IMR-90 (cell line): ENCODE measurements around the gene RNASE4. TPM values are rescaled to one million over a fixed set of nuclear protein-coding genes. Genes with fewer than 3 reads are reported as not detected.

Experiments used
- ATAC-seq: fragments of 200-7000 bp; cut with Tn5 transposase; 2 replicates; pipeline ENCODE4 v1.9.1; 2020; ENCODE audit warnings: low read depth, mild to moderate bottlenecking, moderate library complexity
- BruUV-seq: library from RNA; stranded (reverse); fragments of 400-500 nt; replicated peaks from 2 replicates; lab custom pipeline; 2021; lab: Mats Ljungman, UMichigan
- CTCF ChIA-PET: fragments of 300-600 bp; formaldehyde crosslinking; extraction: SDS; loops from one replicate; lab custom pipeline; 2021; ENCODE audit warnings: antibody characterized with exemption; lab: Yijun Ruan, JAX
- POLR2A ChIA-PET: fragments of 300-600 bp; sonication (Branson Sonifier 250); formaldehyde crosslinking; loops from one replicate; lab custom pipeline; 2022; ENCODE audit warnings: antibody characterized with exemption; ENCODE audit not compliant: unreplicated experiment; lab: Charles Lee
- DNase-seq: peaks from one replicate; pipeline ENCODE4 v3.0.0; 2013
- H2AFZ ChIP-seq: replicated peaks from 2 replicates; pipeline ENCODE3; 2013; ENCODE audit warnings: low read length, mild to moderate bottlenecking; ENCODE audit not compliant: poor library complexity
- H2AK5ac ChIP-seq: 2 replicates; pipeline ENCODE4 v1.6.1; 2013; ENCODE audit warnings: low read depth, low read length, inconsistent platforms
- H2AK9ac ChIP-seq: replicated peaks from 2 replicates; pipeline ENCODE3; 2013; ENCODE audit warnings: mild to moderate bottlenecking, low read depth, low read length, moderate library complexity; ENCODE audit not compliant: poor library complexity
- H2BK120ac ChIP-seq: 2 replicates; pipeline ENCODE4 v1.6.1; 2013; ENCODE audit warnings: low read depth, low read length, inconsistent platforms
- H2BK15ac ChIP-seq: 3 replicates; pipeline ENCODE4 v1.6.1; 2013; ENCODE audit warnings: low read depth, low read length, inconsistent platforms
- H2BK20ac ChIP-seq: 2 replicates; pipeline ENCODE4 v1.6.1; 2013; ENCODE audit warnings: low read depth, mild to moderate bottlenecking, inconsistent platforms, low read length, moderate library complexity
- H2BK5ac ChIP-seq: 2 replicates; pipeline ENCODE4 v1.6.1; 2013; ENCODE audit warnings: mild to moderate bottlenecking, low read depth, low read length, inconsistent platforms; ENCODE audit not compliant: poor library complexity, severe bottlenecking
- H3K14ac ChIP-seq: replicated peaks from 2 replicates; pipeline ENCODE4 v1.6.1; 2013; ENCODE audit warnings: low read depth, low read length, inconsistent platforms
- H3K18ac ChIP-seq: 2 replicates; pipeline ENCODE4 v1.6.1; 2013; ENCODE audit warnings: low read depth, low read length, control low read depth
- H3K23ac ChIP-seq: 2 replicates; pipeline ENCODE4 v1.6.1; 2013; ENCODE audit warnings: low read depth, low read length, inconsistent platforms
- H3K27ac ChIP-seq: 2 replicates; pipeline ENCODE4 v1.5.1; 2013; ENCODE audit warnings: mild to moderate bottlenecking, control low read depth, low read length; ENCODE audit not compliant: insufficient read depth
- H3K27me3 ChIP-seq: 2 replicates; pipeline ENCODE4 v1.6.1; 2013; ENCODE audit warnings: low read length; ENCODE audit not compliant: control insufficient read depth, insufficient read depth
- H3K36me3 ChIP-seq: 2 replicates; pipeline ENCODE4 v1.6.1; 2013; ENCODE audit warnings: low read length, mixed read lengths; ENCODE audit not compliant: control insufficient read depth, insufficient read depth
- H3K4ac ChIP-seq: 2 replicates; pipeline ENCODE4 v1.6.1; 2013; ENCODE audit warnings: low read depth, low read length, inconsistent platforms
- H3K4me1 ChIP-seq: 2 replicates; pipeline ENCODE4 v1.6.1; 2013; ENCODE audit warnings: low read length, mixed read lengths; ENCODE audit not compliant: control insufficient read depth, insufficient read depth
- H3K4me2 ChIP-seq: 2 replicates; pipeline ENCODE4 v1.6.1; 2013; ENCODE audit warnings: low read depth, mild to moderate bottlenecking, control low read depth, low read length, moderate library complexity
- H3K4me3 ChIP-seq: 2 replicates; pipeline ENCODE4 v1.5.1; 2013; ENCODE audit warnings: low read depth, mild to moderate bottlenecking, control low read depth, low read length, moderate library complexity; ENCODE audit not compliant: insufficient read depth
- H3K56ac ChIP-seq: 2 replicates; pipeline ENCODE4 v1.6.1; 2013; ENCODE audit warnings: low read length, inconsistent platforms; ENCODE audit not compliant: insufficient read depth; ENCODE audit errors: extremely low read depth
- H3K79me1 ChIP-seq, 2 experiments: 2 replicates each; pipeline ENCODE4 v1.6.1; 2013; ENCODE audit warnings: low read length in 2 of 2, inconsistent platforms in 1 of 2, low read depth in 1 of 2
- H3K9ac ChIP-seq: 2 replicates; pipeline ENCODE4 v1.6.1; 2013; ENCODE audit warnings: low read depth, low read length, control low read depth
- H3K9me1 ChIP-seq: 2 replicates; pipeline ENCODE4 v1.6.1; 2013; ENCODE audit warnings: low read length, inconsistent platforms; ENCODE audit not compliant: insufficient read depth
- H3K9me3 ChIP-seq: 2 replicates; pipeline ENCODE4 v1.6.1; 2013; ENCODE audit warnings: low read length; ENCODE audit not compliant: control insufficient read depth, insufficient read depth
- H4K20me1 ChIP-seq: 2 replicates; pipeline ENCODE4 v1.6.1; 2013; ENCODE audit warnings: low read length, inconsistent platforms; ENCODE audit not compliant: insufficient read depth
- H4K5ac ChIP-seq: 2 replicates; pipeline ENCODE4 v1.6.1; 2013; ENCODE audit warnings: mild to moderate bottlenecking, low read depth, low read length, control low read depth
- H4K8ac ChIP-seq, 2 experiments: 2 replicates each; pipeline ENCODE4 v1.6.1; 2013; ENCODE audit warnings: low read depth in 2 of 2, low read length in 2 of 2, control low read depth in 1 of 2, inconsistent platforms in 1 of 2
- H4K91ac ChIP-seq: 2 replicates; pipeline ENCODE4 v1.6.1; 2013; ENCODE audit warnings: low read depth, low read length, inconsistent platforms; ENCODE audit not compliant: insufficient read depth
- BHLHE40 ChIP-seq: fragments of 150-350 bp; IDR thresholded peaks from 2 replicates; pipeline ENCODE4 v1.6.1; 2016; ENCODE audit warnings: mild to moderate bottlenecking, low read depth, low read length
- ELK1 ChIP-seq: fragments of 150-350 bp; IDR thresholded peaks from 2 replicates; pipeline ENCODE4 v1.6.1; 2016; ENCODE audit warnings: low read depth, mild to moderate bottlenecking, low read length, moderate library complexity, borderline replicate concordance
- MAFK ChIP-seq: IDR thresholded peaks from 2 replicates; pipeline ENCODE4 v1.6.1; 2012; ENCODE audit warnings: low read depth, low read length, improper control_type of control experiment
- NFE2L2 ChIP-seq: fragments of 150-350 bp; IDR thresholded peaks from 2 replicates; pipeline ENCODE4 v1.6.1; 2016; ENCODE audit warnings: low read depth, mild to moderate bottlenecking, low read length
- POLR2A ChIP-seq: IDR thresholded peaks from 2 replicates; pipeline ENCODE4 v1.6.1; 2012; ENCODE audit warnings: mild to moderate bottlenecking, low read depth, low read length
- RAD21 ChIP-seq: IDR thresholded peaks from 2 replicates; pipeline ENCODE4 v1.6.1; 2012; ENCODE audit warnings: low read length, improper control_type of control experiment
- RFX5 ChIP-seq: IDR thresholded peaks from 2 replicates; pipeline ENCODE4 v1.8.0; 2012; ENCODE audit warnings: low read depth, mild to moderate bottlenecking, low read length, moderate library complexity
- SMC3 ChIP-seq: fragments of 150-350 bp; IDR thresholded peaks from 2 replicates; pipeline ENCODE4 v1.6.1; 2016; ENCODE audit warnings: low read depth, mild to moderate bottlenecking, antibody characterized with exemption, low read length, moderate library complexity
- WGBS, 2 experiments: methylation state at CpG; one replicate each; pipeline versions ENCODE4 v1.1.5 to v1.1.7; 2013; ENCODE audit warnings: missing lambda C conversion rate in 2 of 2; ENCODE audit not compliant: insufficient read length in 1 of 2; ENCODE audit errors: extremely low coverage in 2 of 2; 5-methylcytosine and 5-hydroxymethylcytosine counted together
- dilution Hi-C: fragments of 300-500 bp; cut with HindIII; formaldehyde crosslinking; loops from one replicate; pipeline ENCODE4 v1.14.3; 2018; ENCODE audit warnings: low sequenced_read_pairs; ENCODE audit not compliant: unreplicated experiment
- in situ Hi-C: fragments of 300-500 bp; cut with MboI; formaldehyde crosslinking; loops from 3 replicates; pipeline ENCODE4 v1.14.3; 2019; ENCODE audit warnings: low sequenced_read_pairs, inconsistent platforms, mixed read lengths
- intact Hi-C: fragments of 100-400 bp; cut with micrococcal nuclease; formaldehyde crosslinking; loops from 2 replicates; pipeline ENCODE4 v1.10.0; 2022
- polyA plus RNA-seq, 3 experiments: library from polyadenylated mRNA; depleted of rRNA; stranded (reverse); fragments of >200 nt; gene quantifications; 2 replicates each; pipeline ENCODE4 v1.2.3, GENCODE V29; 2012; ENCODE audit warnings: low replicate concordance in 1 of 3
- total RNA-seq: library from RNA; depleted of rRNA; stranded (reverse); fragments of >200 nt; gene quantifications from 2 replicates; pipeline ENCODE4 v1.2.3, GENCODE V29; 2012

The RNASE4 gene
- total and polyA plus RNA-seq, 2 of the 4 experiments (the other 2 are of a cell fraction): 10.4 to 11.6 TPM

- Histone ChIP-seq H4K20me1 (no peaks in the 10 kb centered on the region), H2BK5ac (no peak overlapping the region), H3K27ac (no peak overlapping the region), H3K4me2 (no peak overlapping the region), H3K9me1 (no peaks in the 10 kb centered on the region), H4K8ac (no peak overlapping the region), H2AFZ (no peak overlapping the region), H2BK15ac (no peak overlapping the region), H3K79me1 (no peaks in the 10 kb centered on the region), H3K18ac (no peak overlapping the region), H4K5ac (no peak overlapping the region), H3K36me3 (no peaks in the 10 kb centered on the region), H3K27me3 (peaks cover 15% of the 10 kb centered on the region), H3K9ac (no peak overlapping the region), H4K91ac (no peak overlapping the region), H3K23ac (no peak overlapping the region), H3K4me3 (no peak overlapping the region), H2BK20ac (no peak overlapping the region), H2AK5ac (no peak overlapping the region), H3K4ac (no peak overlapping the region), H2BK120ac (no peak overlapping the region), H3K4me1 (no peaks in the 10 kb centered on the region), H3K14ac (no peak overlapping the region), H3K9me3 (no peaks in the 10 kb centered on the region), H2AK9ac (no peak overlapping the region), H3K56ac (no peak overlapping the region)
- BruUV-seq: no TSS peak
- intact Hi-C loops: no loop called here
- in situ Hi-C loops: no loop called here
- dilution Hi-C loops: no loop called here
- no peak for DNase-seq
- WGBS, 2 experiments: 58% methylated on average over 2 of the region's 12 CpGs; no CpG with 5 or more reads in 1 of the 2 experiments
- POLR2A ChIA-PET: no interaction called here
- CTCF ChIA-PET: no interaction called here
- no peak for TF ChIP-seq MAFK
- no peak for TF ChIP-seq SMC3
- TF ChIP-seq POLR2A: no peak
- no peak for TF ChIP-seq BHLHE40
- no peak for TF ChIP-seq RAD21
- no peak for TF ChIP-seq NFE2L2
- TF ChIP-seq ELK1: no peak
- TF ChIP-seq RFX5: no peak
- ATAC-seq: no peak
These were observed 37.7 kb downstream of the RNASE4 start for GRCh38 chr14:20722016-20722415.
